ENCODE data around the gene CALML3. TPM values are rescaled to one million over a fixed set of nuclear protein-coding genes. Genes with fewer than 3 reads are reported as not detected.

The CALML3 gene
- total and polyA plus RNA-seq, 7 experiments from 2014 or later = not detected

GRCh38 chr10:5485948-5486852 lies 38.6 kb upstream of the CALML3 start:
- H3K36me3 Mint-ChIP-seq = no peaks in the 10 kb centered on the region
- no peak overlapping the region for H3K27ac ChIP-seq (ENCODE audit: low read depth, low read length)
- no peaks in the 10 kb centered on the region for H3K36me3 ChIP-seq (ENCODE audit: control insufficient read depth in 2 of 3, insufficient read depth in 3 of 3, low read length in 3 of 3)
- no peak for DNase-seq
- H3K27me3 Mint-ChIP-seq = peaks cover 0 to 11% (median 0%) of the 10 kb centered on the region in 5 donors
- ChIA-PET CTCF (no interaction called here), POLR2A (no interaction called here)
- H3K27ac Mint-ChIP-seq = no peak overlapping the region
- intact Hi-C loops (cut with micrococcal nuclease) = no loop called here
- no peaks in the 10 kb centered on the region for H3K9me3 ChIP-seq (ENCODE audit: control insufficient read depth in 2 of 3, low read length in 3 of 3)
- H3K4me3 Mint-ChIP-seq = no peak overlapping the region
- H3K9me3 Mint-ChIP-seq = no peaks in the 10 kb centered on the region
- no peaks in the 10 kb centered on the region for H3K27me3 ChIP-seq (ENCODE audit: control insufficient read depth in 2 of 2, insufficient read depth in 2 of 2, low read length in 2 of 2)
- H3K4me1 Mint-ChIP-seq = peaks cover 0 to 6% (median 0%) of the 10 kb centered on the region in 7 donors
- no peak for ATAC-seq
- H3K4me3 ChIP-seq (ENCODE audit: low read length) = no peak overlapping the region
- H3K4me1 ChIP-seq (ENCODE audit: control insufficient read depth in 2 of 2, insufficient read depth in 2 of 2, low read length in 2 of 2) = no peaks in the 10 kb centered on the region

GRCh38 chr10:5486853-5487235 lies 37.9 kb upstream of the CALML3 start:
- ChIA-PET CTCF (no interaction called here), POLR2A (no interaction called here)
- Mint-ChIP-seq H3K36me3 (no peaks in the 10 kb centered on the region), H3K4me3 (no peak overlapping the region), H3K4me1 (peaks cover 0 to 8% (median 0%) of the 10 kb centered on the region in 7 donors), H3K9me3 (peaks cover 0 to 4% (median 0%) of the 10 kb centered on the region in 11 donors), H3K27ac (no peak overlapping the region), H3K27me3 (peaks cover 0 to 11% (median 0%) of the 10 kb centered on the region in 5 donors)
- H3K27ac ChIP-seq (ENCODE audit: low read depth, low read length) = no peak overlapping the region
- H3K36me3 ChIP-seq (ENCODE audit: control insufficient read depth in 2 of 3, insufficient read depth in 3 of 3, low read length in 3 of 3) = no peaks in the 10 kb centered on the region
- no peak overlapping the region for H3K4me3 ChIP-seq (ENCODE audit: low read length)
- ATAC-seq = no peak
- no peak for DNase-seq
- no peaks in the 10 kb centered on the region for H3K4me1 ChIP-seq (ENCODE audit: control insufficient read depth in 2 of 2, insufficient read depth in 2 of 2, low read length in 2 of 2)
- no peaks in the 10 kb centered on the region for H3K9me3 ChIP-seq (ENCODE audit: control insufficient read depth in 2 of 3, low read length in 3 of 3)
- intact Hi-C loops (cut with micrococcal nuclease) = no loop called here
- H3K27me3 ChIP-seq (ENCODE audit: control insufficient read depth in 2 of 2, insufficient read depth in 2 of 2, low read length in 2 of 2) = no peaks in the 10 kb centered on the region

- Histone ChIP-seq H3K4me3 (ENCODE audit: low read length) (no peak overlapping the region), H3K9me3 (ENCODE audit: control insufficient read depth in 2 of 3, low read length in 3 of 3) (no peaks in the 10 kb centered on the region), H3K4me1 (ENCODE audit: control insufficient read depth in 2 of 2, insufficient read depth in 2 of 2, low read length in 2 of 2) (no peaks in the 10 kb centered on the region), H3K27me3 (ENCODE audit: control insufficient read depth in 2 of 2, insufficient read depth in 2 of 2, low read length in 2 of 2) (no peaks in the 10 kb centered on the region), H3K36me3 (ENCODE audit: control insufficient read depth in 2 of 3, insufficient read depth in 3 of 3, low read length in 3 of 3) (no peaks in the 10 kb centered on the region), H3K27ac (ENCODE audit: low read depth, low read length) (no peak overlapping the region)
- no peak overlapping the region for H3K27ac Mint-ChIP-seq
- ChIA-PET CTCF (no interaction called here), POLR2A (no interaction called here)
- peaks cover 0 to 8% (median 0%) of the 10 kb centered on the region in 7 donors for H3K4me1 Mint-ChIP-seq
- intact Hi-C loops (cut with micrococcal nuclease) = no loop called here
- peaks cover 0 to 8% (median 0%) of the 10 kb centered on the region in 5 donors for H3K27me3 Mint-ChIP-seq
- H3K9me3 Mint-ChIP-seq = peaks cover 0 to 15% (median 3%) of the 10 kb centered on the region in 11 donors
- H3K4me3 Mint-ChIP-seq = no peak overlapping the region
- no peak for ATAC-seq
- no peak for DNase-seq
- peaks cover 0 to 5% (median 0%) of the 10 kb centered on the region in 5 donors for H3K36me3 Mint-ChIP-seq
Observed at GRCh38 chr10:5488272-5489161, 36.2 kb upstream of the CALML3 start.

- no peak for ATAC-seq
- peaks cover 0 to 8% (median 0%) of the 10 kb centered on the region in 7 donors for H3K4me1 Mint-ChIP-seq
- CTCF ChIA-PET = no interaction called here
Observed at GRCh38 chr10:5490032-5490431, 34.7 kb upstream of the CALML3 start.

GRCh38 chr10:5490698-5491464 lies 33.9 kb upstream of the CALML3 start:
- no peak for DNase-seq
- Mint-ChIP-seq H3K4me1 (peaks cover 0 to 8% (median 0%) of the 10 kb centered on the region in 7 donors), H3K4me3 (no peak overlapping the region), H3K27ac (peak overlapping the region in 1 of 9 donors; percentile 28), H3K36me3 (peaks cover 0 to 5% (median 0%) of the 10 kb centered on the region in 5 donors), H3K27me3 (peaks cover 0 to 5% (median 0%) of the 10 kb centered on the region in 5 donors), H3K9me3 (peaks cover 0 to 15% (median 4%) of the 10 kb centered on the region in 11 donors)
- no peak for ATAC-seq
- Histone ChIP-seq H3K4me3 (ENCODE audit: low read length) (no peak overlapping the region), H3K36me3 (ENCODE audit: control insufficient read depth in 2 of 3, insufficient read depth in 3 of 3, low read length in 3 of 3) (no peaks in the 10 kb centered on the region), H3K27ac (ENCODE audit: low read depth, low read length) (no peak overlapping the region), H3K27me3 (ENCODE audit: control insufficient read depth in 2 of 2, insufficient read depth in 2 of 2, low read length in 2 of 2) (no peaks in the 10 kb centered on the region), H3K4me1 (ENCODE audit: control insufficient read depth in 2 of 2, insufficient read depth in 2 of 2, low read length in 2 of 2) (no peaks in the 10 kb centered on the region), H3K9me3 (ENCODE audit: control insufficient read depth in 2 of 3, low read length in 3 of 3) (no peaks in the 10 kb centered on the region)
- ChIA-PET CTCF (no interaction called here), POLR2A (no interaction called here)
- intact Hi-C loops (cut with micrococcal nuclease) = no loop called here

More at GRCh38 chr10:5490032-5490431, 34.7 kb upstream of the CALML3 start:
- no peak overlapping the region for H3K27ac ChIP-seq (ENCODE audit: low read depth, low read length)
- no peak overlapping the region for H3K4me3 ChIP-seq (ENCODE audit: low read length)
- H3K9me3 ChIP-seq (ENCODE audit: control insufficient read depth in 2 of 3, low read length in 3 of 3) = no peaks in the 10 kb centered on the region
- H3K4me3 Mint-ChIP-seq = no peak overlapping the region
- H3K4me1 ChIP-seq (ENCODE audit: control insufficient read depth in 2 of 2, insufficient read depth in 2 of 2, low read length in 2 of 2) = no peaks in the 10 kb centered on the region
- peaks cover 0 to 15% (median 4%) of the 10 kb centered on the region in 11 donors for H3K9me3 Mint-ChIP-seq
- H3K27me3 ChIP-seq (ENCODE audit: control insufficient read depth in 2 of 2, insufficient read depth in 2 of 2, low read length in 2 of 2) = no peaks in the 10 kb centered on the region
- POLR2A ChIA-PET = no interaction called here
- peaks cover 0 to 5% (median 0%) of the 10 kb centered on the region in 5 donors for H3K36me3 Mint-ChIP-seq
- H3K27me3 Mint-ChIP-seq = peaks cover 0 to 8% (median 0%) of the 10 kb centered on the region in 5 donors
- intact Hi-C loops (cut with micrococcal nuclease) = no loop called here
- H3K27ac Mint-ChIP-seq = no peak overlapping the region
- H3K36me3 ChIP-seq (ENCODE audit: control insufficient read depth in 2 of 3, insufficient read depth in 3 of 3, low read length in 3 of 3) = no peaks in the 10 kb centered on the region
- DNase-seq = no peak

- Histone ChIP-seq H3K27me3 (ENCODE audit: control insufficient read depth in 2 of 2, insufficient read depth in 2 of 2, low read length in 2 of 2) (no peaks in the 10 kb centered on the region), H3K36me3 (ENCODE audit: control insufficient read depth in 2 of 3, insufficient read depth in 3 of 3, low read length in 3 of 3) (no peaks in the 10 kb centered on the region), H3K27ac (ENCODE audit: low read depth, low read length) (no peak overlapping the region), H3K4me1 (ENCODE audit: control insufficient read depth in 2 of 2, insufficient read depth in 2 of 2, low read length in 2 of 2) (no peaks in the 10 kb centered on the region), H3K9me3 (ENCODE audit: control insufficient read depth in 2 of 3, low read length in 3 of 3) (no peaks in the 10 kb centered on the region), H3K4me3 (ENCODE audit: low read length) (no peak overlapping the region)
- POLR2A ChIA-PET = no interaction called here
- H3K4me1 Mint-ChIP-seq = peaks cover 0 to 8% (median 0%) of the 10 kb centered on the region in 7 donors
- no peak overlapping the region for H3K4me3 Mint-ChIP-seq
- peaks cover 0 to 15% (median 4%) of the 10 kb centered on the region in 11 donors for H3K9me3 Mint-ChIP-seq
- peak overlapping the region in 1 of 9 donors; percentile 28 for H3K27ac Mint-ChIP-seq
- peaks cover 0 to 4% (median 0%) of the 10 kb centered on the region in 5 donors for H3K27me3 Mint-ChIP-seq
- no peak for ATAC-seq
- CTCF ChIA-PET = no interaction called here
- DNase-seq = no peak
- H3K36me3 Mint-ChIP-seq = peaks cover 0 to 5% (median 0%) of the 10 kb centered on the region in 5 donors
- intact Hi-C loops (cut with micrococcal nuclease) = no loop called here
Observed at GRCh38 chr10:5491477-5491876, 33.3 kb upstream of the CALML3 start.

Data from naive thymus-derived CD4-positive, alpha-beta T cell (primary cell).